Measurements from ENCODE around the gene CCDC124.

The CCDC124 gene

GRCh38 chr19:17989425-17990094 lies 56.7 kb downstream of the CCDC124 start:
- no peak for DNase-seq

- no peak for DNase-seq
Measured at GRCh38 chr19:17993076-17993813, 60.4 kb downstream of the CCDC124 start.

Measured in hematopoietic multipotent progenitor cell treated with erythropoietin and hydrocortisone succinate and interleukin-3 and kit ligand, for 8 days (in vitro differentiated cells).